ENCODE data around the gene VEGFA. TPM values are rescaled to one million over a fixed set of nuclear protein-coding genes. Genes with fewer than 3 reads are reported as not detected.
A peak's percentile ranks its signal among the peaks of the same experiment; 100 is the strongest.

The VEGFA gene
- total RNA-seq, 4 donors from 2014 or later: 28.0 to 107 (median 80.8) TPM

DNA sequence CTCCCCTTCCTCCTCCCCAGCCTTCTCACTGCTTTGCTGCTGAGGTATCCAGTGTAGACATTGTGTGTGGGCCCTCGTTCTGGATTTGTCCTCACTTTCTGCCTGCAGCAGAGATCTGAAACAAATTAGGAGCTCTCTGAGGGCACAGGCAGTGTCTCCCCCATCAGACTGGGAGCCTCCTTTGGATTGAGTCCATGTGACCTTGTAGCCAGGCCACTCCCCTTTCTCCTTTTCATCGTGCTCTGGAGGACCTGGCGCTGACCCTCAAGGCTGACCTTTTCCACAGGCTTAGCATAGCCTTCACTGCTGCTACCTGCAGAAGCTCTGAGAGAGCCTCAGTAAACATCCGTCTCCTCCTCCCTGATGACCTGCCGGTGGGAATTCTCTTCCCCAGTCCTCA, 26.2 kb downstream of the VEGFA start:
- WGBS, 2 donors: 71 to 78% methylated on average over 2 to 5 of the region's 5 CpGs
- intact Hi-C loops (cut with DNase I): no loop called here
- no peak for DNase-seq
- H3K4me1 ChIP-seq: peaks cover 14 to 34% (median 15%) of the 10 kb centered on the region in 3 donors
- no peak for TF ChIP-seq CTCF (IDR thresholded peaks at IDR 0.05)
- TF ChIP-seq POLR2A (IDR thresholded peaks at IDR 0.05): no peak
- no peaks in the 10 kb centered on the region for H3K9me3 ChIP-seq
- H3K36me3 ChIP-seq: no peaks in the 10 kb centered on the region
- H3K27me3 ChIP-seq: no peaks in the 10 kb centered on the region
- no peak overlapping the region for H3K27ac ChIP-seq
- H3K4me3 ChIP-seq: no peak overlapping the region

- peaks cover 14 to 43% (median 15%) of the 10 kb centered on the region in 3 donors for H3K4me1 ChIP-seq
- no peak for TF ChIP-seq POLR2A (IDR thresholded peaks at IDR 0.05)
- no peak for TF ChIP-seq CTCF (IDR thresholded peaks at IDR 0.05)
Observed at GRCh38 chr6:43796903-43797890, 27.2 kb downstream of the VEGFA start.

GRCh38 chr6:43797919-43798318, 27.9 kb downstream of the VEGFA start:
- Histone ChIP-seq H3K9me3 (no peaks in the 10 kb centered on the region), H3K27ac (peak overlapping the region in 2 of 4 donors; percentile 80), H3K4me3 (no peak overlapping the region), H3K27me3 (no peaks in the 10 kb centered on the region), H3K4me1 (peaks cover 14 to 50% (median 15%) of the 10 kb centered on the region in 3 donors), H3K36me3 (no peaks in the 10 kb centered on the region)
- no peak for DNase-seq
- TF ChIP-seq POLR2A (IDR thresholded peaks at IDR 0.05) (no peak), CTCF (IDR thresholded peaks at IDR 0.05) (no peak)
- intact Hi-C loops (cut with DNase I): no loop called here
- WGBS, 2 donors: 75 to 90% methylated on average over 1 to 2 of the region's 11 CpGs

More at GRCh38 chr6:43796903-43797890, 27.2 kb downstream of the VEGFA start:
- Histone ChIP-seq H3K4me3 (no peak overlapping the region), H3K36me3 (no peaks in the 10 kb centered on the region), H3K27me3 (no peaks in the 10 kb centered on the region), H3K27ac (peak overlapping the region in 1 of 4 donors; percentile 80), H3K9me3 (no peaks in the 10 kb centered on the region)
- intact Hi-C loops (cut with DNase I): no loop called here
- 77 to 90% methylated on average over 9 to 10 of the region's 11 CpGs for WGBS, 2 donors
- no peak for DNase-seq

DNA sequence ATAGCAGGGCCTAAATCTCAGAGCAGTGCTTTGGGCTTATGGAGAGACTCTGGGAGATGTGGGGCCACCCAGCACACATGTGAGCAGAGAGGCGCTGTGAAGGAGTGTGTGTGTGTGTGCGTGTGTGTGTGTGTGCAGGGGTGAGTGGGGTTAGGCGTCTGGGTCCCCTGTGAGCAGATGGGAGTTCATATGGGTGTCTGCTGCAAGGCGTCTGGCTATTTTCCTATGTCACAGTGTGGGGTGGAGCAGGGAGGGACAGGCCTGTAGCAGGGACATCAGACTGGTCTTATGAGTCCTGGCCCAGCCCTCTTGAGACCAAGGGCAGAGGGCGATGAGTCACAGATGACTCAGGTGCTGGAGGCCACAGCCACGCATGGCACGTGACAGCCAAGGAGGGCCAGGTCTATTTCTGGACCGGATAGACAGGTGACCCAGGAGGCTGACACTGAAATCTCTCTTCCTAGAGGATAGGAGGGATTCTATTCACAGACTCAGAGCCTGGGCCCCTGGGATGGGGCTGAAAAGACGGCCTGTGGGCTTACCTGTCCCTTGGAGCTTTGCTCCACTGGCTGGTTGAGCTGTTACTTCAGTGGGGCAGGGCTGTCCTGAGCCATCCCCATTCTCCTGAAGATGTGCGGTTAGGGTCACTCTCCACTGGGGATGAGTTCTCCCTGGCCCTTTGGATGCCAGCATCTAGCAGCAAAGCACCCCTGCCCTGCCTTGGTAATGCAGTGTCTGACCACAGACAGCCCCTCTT, 28.9 kb downstream of the VEGFA start:
- no peak overlapping the region for H3K4me3 ChIP-seq
- H3K36me3 ChIP-seq: no peaks in the 10 kb centered on the region
- 27 to 64% methylated on average over 4 to 7 of the region's 10 CpGs for WGBS, 2 donors
- DNase-seq: peak; percentile 16
- intact Hi-C loops (cut with DNase I): no loop called here
- H3K9me3 ChIP-seq: no peaks in the 10 kb centered on the region
- TF ChIP-seq CTCF (IDR thresholded peaks at IDR 0.05) (no peak), POLR2A (IDR thresholded peaks at IDR 0.05) (no peak)
- peak overlapping the region; percentile 50 to 80 (median 71) for H3K27ac ChIP-seq
- H3K4me1 ChIP-seq: peaks cover 15 to 57% (median 18%) of the 10 kb centered on the region in 3 donors
- H3K27me3 ChIP-seq: no peaks in the 10 kb centered on the region

All from esophagus squamous epithelium (tissue), 5 donors.